GM21423 (cell line): ENCODE data around the gene GPC3.
"Not testable (repeated sequence)": the region's sequence is repeated elsewhere in the genome, so short reads cannot be mapped to it uniquely, and the experiment has no call there.

ENCODE experiments used
- ATAC-seq: cut with Tn5 transposase; IDR thresholded peaks from one replicate; pipeline ENCODE4 v1.9.1; 2021; ENCODE audit warnings: mild to moderate bottlenecking, moderate library complexity; ENCODE audit not compliant: unreplicated experiment

The GPC3 gene

GRCh38 chrX:133985164-133985966, at the start of gene GPC3:
TSS of gene GPC3 (minus strand) at chrX:133985594.
- ATAC-seq: peak; percentile 58

- ATAC-seq: no peak
These were observed 47.0 kb upstream of the GPC3 start for GRCh38 chrX:134032441-134032840.

- ATAC-seq: no peak
These were observed 41.3 kb upstream of the GPC3 start for GRCh38 chrX:134026565-134027311.

- no peak for ATAC-seq
These were observed 40.7 kb upstream of the GPC3 start for GRCh38 chrX:134025986-134026545.

GRCh38 chrX:134024686-134025377, 39.4 kb upstream of the GPC3 start:
- no peak for ATAC-seq

GRCh38 chrX:134023851-134024281, 38.5 kb upstream of the GPC3 start:
- ATAC-seq: no peak

- ATAC-seq: no peak
These were observed 35.5 kb upstream of the GPC3 start for GRCh38 chrX:134020910-134021309.

- no peak for ATAC-seq
These were observed 34.3 kb upstream of the GPC3 start for GRCh38 chrX:134019567-134020206.

GRCh38 chrX:134016309-134016708, 30.9 kb upstream of the GPC3 start:
- not testable (repeated sequence) for ATAC-seq

GRCh38 chrX:134015510-134015909, 30.1 kb upstream of the GPC3 start:
- ATAC-seq: not testable (repeated sequence)

- no peak for ATAC-seq
These were observed 28.1 kb upstream of the GPC3 start for GRCh38 chrX:134013524-134013923.

GRCh38 chrX:134013092-134013497, 27.7 kb upstream of the GPC3 start:
- ATAC-seq: no peak

GRCh38 chrX:134010690-134011089, 25.3 kb upstream of the GPC3 start:
- no peak for ATAC-seq

- ATAC-seq: no peak
These were observed 22.3 kb upstream of the GPC3 start for GRCh38 chrX:134007716-134008115.

GRCh38 chrX:134006484-134007161, 21.2 kb upstream of the GPC3 start:
- no peak for ATAC-seq

GRCh38 chrX:134004084-134004483, 18.7 kb upstream of the GPC3 start:
- no peak for ATAC-seq

GRCh38 chrX:134002921-134003615, 17.7 kb upstream of the GPC3 start:
- ATAC-seq: no peak

GRCh38 chrX:134000260-134001245, 15.2 kb upstream of the GPC3 start:
- ATAC-seq: no peak
